Loucy (cell line): ENCODE measurements around the gene AFAP1L1.

ENCODE experiments used
- H2AFZ ChIP-seq: fragments of 200-600 bp; sonication (generic); 2 replicates; pipeline ENCODE4 v1.6.0; 2016; ENCODE audit warnings: antibody characterized with exemption, mild to moderate bottlenecking, low read length, moderate library complexity
- H3F3A ChIP-seq: fragments of 200-600 bp; 2 replicates; pipeline ENCODE4 v1.6.0; 2016; ENCODE audit warnings: antibody characterized with exemption, low read depth, mild to moderate bottlenecking
- H3K27me3 ChIP-seq: fragments of 200-600 bp; sonication (generic); 2 replicates; pipeline ENCODE4 v1.6.1; 2014; ENCODE audit warnings: low read length, mild to moderate bottlenecking; ENCODE audit not compliant: insufficient read depth, poor library complexity, severe bottlenecking
- H3K36me3 ChIP-seq: fragments of 200-600 bp; sonication (generic); 2 replicates; pipeline ENCODE4 v1.6.1; 2016; ENCODE audit warnings: low read length; ENCODE audit not compliant: insufficient read depth
- H3K4me1 ChIP-seq: fragments of 200-600 bp; sonication (generic); 2 replicates; pipeline ENCODE4 v1.5.1; 2014; ENCODE audit warnings: low read length, mild to moderate bottlenecking; ENCODE audit not compliant: insufficient read depth, poor library complexity, severe bottlenecking
- H3K4me2 ChIP-seq: fragments of 200-600 bp; sonication (generic); 2 replicates; pipeline ENCODE4 v1.6.0; 2014; ENCODE audit warnings: antibody characterized with exemption, low read length, low read depth, mild to moderate bottlenecking; ENCODE audit not compliant: poor library complexity, severe bottlenecking
- H3K4me3 ChIP-seq: fragments of 200-600 bp; sonication (generic); 2 replicates; pipeline ENCODE4 v1.5.1; 2014; ENCODE audit warnings: low read length, mild to moderate bottlenecking, mixed read lengths; ENCODE audit not compliant: poor library complexity, severe bottlenecking
- H3K79me2 ChIP-seq: fragments of 200-600 bp; sonication (generic); 2 replicates; pipeline ENCODE4 v1.6.1; 2014; ENCODE audit warnings: low read length; ENCODE audit not compliant: insufficient read depth
- H3K9ac ChIP-seq: fragments of 200-600 bp; sonication (generic); 2 replicates; pipeline ENCODE4 v1.6.0; 2014; ENCODE audit warnings: mild to moderate bottlenecking, low read depth, low read length, moderate library complexity; ENCODE audit not compliant: poor library complexity, severe bottlenecking
- H3K9me2 ChIP-seq: fragments of 200-600 bp; sonication (generic); replicated peaks from 2 replicates; pipeline ENCODE4 v1.6.1; 2016; ENCODE audit warnings: low read depth, low read length, mixed read lengths
- H3K9me3 ChIP-seq: fragments of 200-600 bp; sonication (generic); 2 replicates; pipeline ENCODE4 v1.6.1; 2014; ENCODE audit warnings: mild to moderate bottlenecking, antibody characterized with exemption, low read length, low read depth; ENCODE audit not compliant: insufficient read depth
- H4K20me1 ChIP-seq: fragments of 200-600 bp; sonication (generic); 2 replicates; pipeline ENCODE4 v1.6.0; 2014; ENCODE audit warnings: antibody characterized with exemption, low read length, mild to moderate bottlenecking; ENCODE audit not compliant: insufficient read depth, poor library complexity, severe bottlenecking
- CTCF ChIP-seq: fragments of 200-600 bp; sonication (generic); conservative IDR thresholded peaks from 2 replicates; pipeline ENCODE4 v1.5.1; 2014; ENCODE audit warnings: mild to moderate bottlenecking, antibody characterized with exemption, low read length
- EZH2phosphoT487 ChIP-seq: fragments of 200-600 bp; IDR thresholded peaks from 2 replicates; pipeline ENCODE4 v1.6.1; 2018; ENCODE audit warnings: antibody characterized with exemption, mild to moderate bottlenecking, moderate library complexity, borderline replicate concordance

Gene AFAP1L1

GRCh38 chr5:149323210-149323609 is 51.6 kb downstream of the AFAP1L1 start:
- H3K9me3 ChIP-seq: no peaks in the 10 kb centered on the region
- no peak overlapping the region for H3K9ac ChIP-seq
- no peaks in the 10 kb centered on the region for H3F3A ChIP-seq
- no peaks in the 10 kb centered on the region for H3K36me3 ChIP-seq
- peaks cover 4% of the 10 kb centered on the region for H3K4me1 ChIP-seq
- no peaks in the 10 kb centered on the region for H3K79me2 ChIP-seq
- no peak overlapping the region for H3K4me2 ChIP-seq
- H3K9me2 ChIP-seq: no peaks in the 10 kb centered on the region
- no peak overlapping the region for H2AFZ ChIP-seq
- no peak for TF ChIP-seq CTCF
- no peak for TF ChIP-seq EZH2phosphoT487
- no peaks in the 10 kb centered on the region for H4K20me1 ChIP-seq
- no peak overlapping the region for H3K4me3 ChIP-seq
- no peaks in the 10 kb centered on the region for H3K27me3 ChIP-seq

GRCh38 chr5:149323621-149324205 is 52.1 kb downstream of the AFAP1L1 start:
- H3K4me1 ChIP-seq: peaks cover 4% of the 10 kb centered on the region
- TF ChIP-seq CTCF (no peak), EZH2phosphoT487 (no peak)
- H3K4me3 ChIP-seq: no peak overlapping the region

GRCh38 chr5:149324641-149325040 is 53.0 kb downstream of the AFAP1L1 start:
- Histone ChIP-seq H3K4me3 (no peak overlapping the region), H3K9me2 (no peaks in the 10 kb centered on the region), H3K27me3 (no peaks in the 10 kb centered on the region), H3F3A (no peaks in the 10 kb centered on the region), H3K79me2 (no peaks in the 10 kb centered on the region), H3K4me1 (peaks cover 4% of the 10 kb centered on the region), H4K20me1 (no peaks in the 10 kb centered on the region), H3K9me3 (no peaks in the 10 kb centered on the region), H2AFZ (0 out of 2 replicates have a peak overlapping the region, but pooled peaks have one; percentile 12), H3K9ac (no peak overlapping the region), H3K4me2 (no peak overlapping the region), H3K36me3 (no peaks in the 10 kb centered on the region)
- no peak for TF ChIP-seq CTCF
- no peak for TF ChIP-seq EZH2phosphoT487

More at GRCh38 chr5:149323621-149324205, 52.1 kb downstream of the AFAP1L1 start:
- Histone ChIP-seq H4K20me1 (no peaks in the 10 kb centered on the region), H3K4me2 (no peak overlapping the region), H3K9ac (no peak overlapping the region), H3K27me3 (no peaks in the 10 kb centered on the region), H3K36me3 (no peaks in the 10 kb centered on the region), H3K9me3 (no peaks in the 10 kb centered on the region), H2AFZ (no peak overlapping the region), H3K79me2 (no peaks in the 10 kb centered on the region), H3F3A (no peaks in the 10 kb centered on the region), H3K9me2 (no peaks in the 10 kb centered on the region)
